ENCODE results near the gene TAC4.

DNA sequence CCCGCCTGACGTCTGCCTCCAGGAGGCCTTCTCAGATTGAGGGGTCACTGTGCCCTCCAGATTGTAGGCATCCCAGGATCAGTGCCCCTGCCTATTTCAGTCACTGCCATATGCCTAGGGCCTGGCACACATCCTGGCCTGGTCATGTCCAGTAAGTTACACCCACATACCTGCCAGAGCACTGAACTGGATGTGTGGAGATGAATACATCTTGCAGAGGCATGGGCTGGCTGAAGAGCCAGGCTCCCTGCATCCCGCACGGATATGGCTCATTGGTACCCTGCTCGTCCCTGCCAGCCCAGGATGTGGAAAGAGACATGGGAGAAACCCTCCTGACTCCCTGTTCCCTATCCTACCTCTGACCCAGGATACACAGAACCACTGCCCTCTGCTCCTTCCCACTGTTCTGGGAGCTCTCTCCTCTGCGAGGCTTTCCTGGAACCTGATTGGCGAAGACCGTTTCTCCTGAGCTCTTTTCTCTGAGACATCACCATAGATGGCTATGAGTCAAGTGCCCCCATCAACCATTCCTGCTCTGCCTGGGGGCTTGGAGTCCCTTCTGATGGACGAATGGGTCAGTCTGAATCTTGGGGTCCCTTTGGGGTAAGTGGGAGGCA, 40.0 kb upstream of the TAC4 start:
- TF ChIP-seq EZH2 (IDR thresholded peaks at IDR 0.05; ENCODE audit: low read length), result no peak
- TF ChIP-seq, protein P1, sequence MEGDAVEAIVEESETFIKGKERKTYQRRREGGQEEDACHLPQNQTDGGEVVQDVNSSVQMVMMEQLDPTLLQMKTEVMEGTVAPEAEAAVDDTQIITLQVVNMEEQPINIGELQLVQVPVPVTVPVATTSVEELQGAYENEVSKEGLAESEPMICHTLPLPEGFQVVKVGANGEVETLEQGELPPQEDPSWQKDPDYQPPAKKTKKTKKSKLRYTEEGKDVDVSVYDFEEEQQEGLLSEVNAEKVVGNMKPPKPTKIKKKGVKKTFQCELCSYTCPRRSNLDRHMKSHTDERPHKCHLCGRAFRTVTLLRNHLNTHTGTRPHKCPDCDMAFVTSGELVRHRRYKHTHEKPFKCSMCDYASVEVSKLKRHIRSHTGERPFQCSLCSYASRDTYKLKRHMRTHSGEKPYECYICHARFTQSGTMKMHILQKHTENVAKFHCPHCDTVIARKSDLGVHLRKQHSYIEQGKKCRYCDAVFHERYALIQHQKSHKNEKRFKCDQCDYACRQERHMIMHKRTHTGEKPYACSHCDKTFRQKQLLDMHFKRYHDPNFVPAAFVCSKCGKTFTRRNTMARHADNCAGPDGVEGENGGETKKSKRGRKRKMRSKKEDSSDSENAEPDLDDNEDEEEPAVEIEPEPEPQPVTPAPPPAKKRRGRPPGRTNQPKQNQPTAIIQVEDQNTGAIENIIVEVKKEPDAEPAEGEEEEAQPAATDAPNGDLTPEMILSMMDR (optimal IDR thresholded peaks at IDR 0.05 in 1 of 3, IDR thresholded peaks at IDR 0.05 in 1 of 3, conservative IDR thresholded peaks at IDR 0.05 in 1 of 3; ENCODE audit: extremely low read depth in 1 of 3, insufficient read depth in 2 of 3, low read length in 3 of 3), result no peak
